B cell (primary cell): ENCODE data around the gene PPP1R2C. TPM values are rescaled to one million over a fixed set of nuclear protein-coding genes. Genes with fewer than 3 reads are reported as not detected.

Source experiments
- ATAC-seq: fragments of 200-7000 bp; cut with Tn5 transposase; one replicate; pipeline ENCODE4 v1.10.0; 2021; ENCODE audit warnings: low read depth, mild to moderate bottlenecking, moderate number of reproducible peaks, moderate library complexity
- CTCF ChIA-PET: fragments of 350-600 bp; sonication (Branson Sonifier 250); formaldehyde crosslinking; loops from one replicate; lab custom pipeline; 2021; ENCODE audit warnings: antibody characterized with exemption, inconsistent platforms; lab: Charles Lee
- POLR2A ChIA-PET: fragments of 350-600 bp; sonication (Branson Sonifier 250); formaldehyde crosslinking; loops from one replicate; lab custom pipeline; 2021; ENCODE audit warnings: antibody characterized with exemption; lab: Charles Lee
- DNase-seq: peaks from one replicate; pipeline ENCODE4 v3.0.0; 2013
- H2AFZ ChIP-seq: 2 replicates; pipeline ENCODE4 v1.6.1; 2012; ENCODE audit warnings: mild to moderate bottlenecking, low read depth, low read length; ENCODE audit not compliant: insufficient read depth, poor library complexity, severe bottlenecking
- H3K27ac ChIP-seq, 2 donors: 1 replicate in 1 of 2; 2 replicates in 1 of 2; pipeline ENCODE4 v1.5.1; 2012 to 2013; ENCODE audit warnings: low read length in 2 of 2, mild to moderate bottlenecking in 2 of 2, moderate library complexity in 1 of 2
- H3K27me3 ChIP-seq, 4 experiments: fragments of 200-600 bp in 1 of 4; sonication (generic) in 1 of 4; replicated peaks in 1 of 4; 1 replicate in 2 of 4; 2 replicates in 2 of 4; pipeline versions ENCODE4 v1.6.1 to v1.7.0; 2013 to 2016; ENCODE audit warnings: low read length in 3 of 4, mild to moderate bottlenecking in 2 of 4, mixed read lengths in 1 of 4, moderate library complexity in 1 of 4; ENCODE audit not compliant: insufficient read depth in 4 of 4, control insufficient read depth in 3 of 4; ENCODE audit errors: control extremely low read depth in 1 of 4
- H3K36me3 ChIP-seq, 2 experiments: replicated peaks in 1 of 2; 1 replicate in 1 of 2; 2 replicates in 1 of 2; pipeline versions ENCODE4 v1.6.1 to v1.7.1; 2013; ENCODE audit warnings: low read length in 1 of 2; ENCODE audit not compliant: insufficient read depth in 2 of 2, control insufficient read depth in 1 of 2; ENCODE audit errors: control extremely low read depth in 1 of 2, extremely low read depth in 1 of 2
- H3K4me1 ChIP-seq, 2 donors: fragments of 200-600 bp in 1 of 2; sonication (generic) in 1 of 2; 1 replicate in 1 of 2; 2 replicates in 1 of 2; pipeline versions ENCODE4 v1.5.1 to v1.6.1; 2013 to 2017; ENCODE audit warnings: low read length in 2 of 2; ENCODE audit not compliant: control insufficient read depth in 2 of 2, insufficient read depth in 2 of 2
- H3K4me2 ChIP-seq: replicated peaks from 2 replicates; pipeline ENCODE3; 2012; ENCODE audit warnings: mild to moderate bottlenecking, low read depth, low read length; ENCODE audit not compliant: poor library complexity, severe bottlenecking
- H3K4me3 ChIP-seq, 5 experiments: fragments of 200-600 bp in 1 of 5; sonication (generic) in 1 of 5; 1 replicate in 3 of 5; 2 replicates in 2 of 5; pipeline versions ENCODE4 v1.5.1 to v1.7.0; 2011 to 2016; ENCODE audit warnings: low read length in 4 of 5, mild to moderate bottlenecking in 4 of 5, low read depth in 2 of 5, control low read depth in 1 of 5, moderate library complexity in 1 of 5; ENCODE audit not compliant: insufficient read depth in 1 of 5; ENCODE audit errors: control extremely low read depth in 1 of 5, extremely low read depth in 1 of 5
- H3K79me2 ChIP-seq: fragments of 200-600 bp; sonication (generic); one replicate; pipeline ENCODE4 v1.6.0; 2016; ENCODE audit warnings: low read length; ENCODE audit not compliant: control insufficient read depth, insufficient read depth
- H3K9ac ChIP-seq: fragments of 200-600 bp; sonication (generic); 2 replicates; pipeline ENCODE4 v1.6.1; 2017; ENCODE audit warnings: mild to moderate bottlenecking, low read length, moderate library complexity
- H3K9me3 ChIP-seq, 3 donors: one replicate each; pipeline versions ENCODE4 v1.6.1 to v1.7.1; 2013; ENCODE audit warnings: low read length in 2 of 3; ENCODE audit not compliant: control insufficient read depth in 2 of 3, insufficient read depth in 1 of 3; ENCODE audit errors: control extremely low read depth in 1 of 3
- H4K20me1 ChIP-seq: 2 replicates; pipeline ENCODE4 v1.6.0; 2012; ENCODE audit warnings: mild to moderate bottlenecking, low read length; ENCODE audit not compliant: insufficient read depth, control insufficient read depth, poor library complexity, severe bottlenecking
- H3K27ac Mint-ChIP-seq: one replicate; pipeline ENCODE4 v1.8.0; 2021; ENCODE audit warnings: mixed read lengths
- H3K27me3 Mint-ChIP-seq: one replicate; pipeline ENCODE4 v1.8.0; 2021; ENCODE audit warnings: mixed read lengths
- H3K4me1 Mint-ChIP-seq: one replicate; pipeline ENCODE4 v1.8.0; 2021; ENCODE audit warnings: mixed read lengths
- H3K4me3 Mint-ChIP-seq: one replicate; pipeline ENCODE4 v1.8.0; 2021; ENCODE audit warnings: mixed read lengths
- H3K9me3 Mint-ChIP-seq: one replicate; pipeline ENCODE4 v1.8.0; 2022; ENCODE audit warnings: mixed read lengths; ENCODE audit not compliant: insufficient read depth
- CTCF ChIP-seq: fragments of 200-600 bp; IDR thresholded peaks from one replicate; pipeline ENCODE4 v1.8.0; 2022; ENCODE audit warnings: antibody characterized with exemption, mild to moderate bottlenecking
- EZH2 ChIP-seq: IDR thresholded peaks from 2 replicates; pipeline ENCODE4 v1.6.1; 2012; ENCODE audit warnings: borderline replicate concordance, low read depth, mild to moderate bottlenecking, moderate library complexity, low read length; ENCODE audit not compliant: insufficient read depth, poor library complexity, severe bottlenecking
- WGBS: methylation state at CpG from one replicate; pipeline ENCODE4 v1.1.5; 2013; ENCODE audit warnings: missing lambda C conversion rate; ENCODE audit not compliant: insufficient coverage; 5-methylcytosine and 5-hydroxymethylcytosine counted together
- intact Hi-C: fragments of 100-400 bp; cut with micrococcal nuclease; formaldehyde crosslinking; loops from one replicate; pipeline ENCODE4 v1.10.0; 2022
- polyA plus RNA-seq: library from polyadenylated mRNA; depleted of rRNA; stranded (reverse); fragments of >200 nt; gene quantifications from 2 replicates; pipeline ENCODE4 v1.2.3, GENCODE V29; 2012
- total RNA-seq, 2 donors: library from RNA; stranded (reverse); fragments of 120-200 nt in 1 of 2; gene quantifications; 1 replicate in 1 of 2; 2 replicates in 1 of 2; pipeline versions ENCODE4 v1.2.3 to v1.2.4, GENCODE V29; 2013 to 2022

Gene PPP1R2C
- total and polyA plus RNA-seq, 2 donors (not counting 1 experiment from before 2014, with no cell fraction given): 10.6 TPM; not detected in 1

GRCh38 chrX:42740456-42740855 is 37.5 kb downstream of the PPP1R2C start:
- H3K27me3 Mint-ChIP-seq: no peaks in the 10 kb centered on the region
- Histone ChIP-seq H3K4me2 (no peak overlapping the region), H3K9me3 (no peaks in the 10 kb centered on the region), H4K20me1 (no peaks in the 10 kb centered on the region), H3K4me1 (peaks cover 10 to 17% of the 10 kb centered on the region in 2 donors), H3K27ac (no peak overlapping the region), H3K79me2 (no peaks in the 10 kb centered on the region), H2AFZ (no peak overlapping the region), H3K4me3 (no peak overlapping the region), H3K9ac (no peak overlapping the region), H3K27me3 (no peaks in the 10 kb centered on the region), H3K36me3 (no peaks in the 10 kb centered on the region)
- ATAC-seq (no peak), DNase-seq (no peak)
- CTCF ChIA-PET: no interaction called here
- POLR2A ChIA-PET: no interaction called here
- no CpG with 5 or more reads among the region's 1 CpG for WGBS
- intact Hi-C loops: no loop called here
- H3K27ac Mint-ChIP-seq: no peak overlapping the region
- H3K4me1 Mint-ChIP-seq: peaks cover 20% of the 10 kb centered on the region
- no peaks in the 10 kb centered on the region for H3K9me3 Mint-ChIP-seq
- no peak for TF ChIP-seq EZH2
- no peak for TF ChIP-seq CTCF
- H3K4me3 Mint-ChIP-seq: no peak overlapping the region

- Histone ChIP-seq H4K20me1 (no peaks in the 10 kb centered on the region), H3K36me3 (no peaks in the 10 kb centered on the region), H3K9me3 (no peaks in the 10 kb centered on the region), H3K4me2 (peak overlapping the region; percentile 25), H3K4me3 (no peak overlapping the region), H3K9ac (no peak overlapping the region), H3K27ac (peak overlapping the region; percentile 51 to 57), H3K4me1 (peaks cover 10 to 17% of the 10 kb centered on the region in 2 donors), H3K27me3 (no peaks in the 10 kb centered on the region), H2AFZ (peak overlapping the region; percentile 44), H3K79me2 (no peaks in the 10 kb centered on the region)
- POLR2A ChIA-PET: no interaction called here
- no peaks in the 10 kb centered on the region for H3K27me3 Mint-ChIP-seq
- no peak for TF ChIP-seq CTCF
- TF ChIP-seq EZH2: no peak
- intact Hi-C loops: no loop called here
- DNase-seq (no peak), ATAC-seq (no peak)
- H3K4me3 Mint-ChIP-seq: peak overlapping the region; percentile 66
- WGBS: no CpG with 5 or more reads among the region's 1 CpG
- H3K9me3 Mint-ChIP-seq: no peaks in the 10 kb centered on the region
- peaks cover 22% of the 10 kb centered on the region for H3K4me1 Mint-ChIP-seq
- CTCF ChIA-PET: no interaction called here
- peak overlapping the region; percentile 88 for H3K27ac Mint-ChIP-seq
Observed at GRCh38 chrX:42739741-42740140, 38.2 kb downstream of the PPP1R2C start.
